K562 (cell line): Measurements from ENCODE around the gene AKNAD1.

Experiments used
- TEAD4 ChIP-seq, 2 experiments: sonication (generic) in 1 of 2; formaldehyde crosslinking in 1 of 2; IDR thresholded peaks; 2 replicates each; pipeline versions ENCODE4 v1.6.1 to v1.8.0; 2012 to 2022; ENCODE audit warnings: borderline replicate concordance in 1 of 2, inconsistent platforms in 1 of 2, low read length in 1 of 2, mild to moderate bottlenecking in 1 of 2, missing genetic modification reagents in 1 of 2
- ZNF717 ChIP-seq: fragments of 250-450 bp; sonication (Bioruptor Pico); IDR thresholded peaks from 2 replicates; pipeline ENCODE4 v1.5.0; 2021
- TF ChIP-seq, protein P1 (sequence below): sonication (generic); formaldehyde crosslinking; IDR thresholded peaks from 2 replicates; pipeline ENCODE4 v1.8.1; 2023; ENCODE audit warnings: mild to moderate bottlenecking, missing genetic modification reagents

DNA sequence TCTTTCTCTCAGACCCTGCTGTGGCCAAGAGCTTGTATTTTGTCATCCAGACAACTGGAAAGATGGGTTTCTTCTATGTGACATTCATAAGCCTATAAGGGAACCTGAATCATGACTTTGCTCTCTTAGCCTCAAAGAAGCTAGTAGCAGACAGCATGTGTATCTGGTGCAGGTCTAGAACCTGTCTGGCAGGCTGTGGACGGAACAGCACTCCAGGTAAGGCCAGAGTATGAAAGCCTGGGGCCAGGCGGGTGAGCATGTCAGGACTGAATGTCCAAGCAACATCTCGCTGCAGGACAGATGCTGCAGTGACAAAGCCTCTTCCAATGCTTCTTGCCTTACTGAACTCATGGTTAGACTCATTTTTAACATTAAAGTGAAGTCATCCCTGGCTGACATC, 32.8 kb downstream of the AKNAD1 start:
- TF ChIP-seq, protein P1, sequence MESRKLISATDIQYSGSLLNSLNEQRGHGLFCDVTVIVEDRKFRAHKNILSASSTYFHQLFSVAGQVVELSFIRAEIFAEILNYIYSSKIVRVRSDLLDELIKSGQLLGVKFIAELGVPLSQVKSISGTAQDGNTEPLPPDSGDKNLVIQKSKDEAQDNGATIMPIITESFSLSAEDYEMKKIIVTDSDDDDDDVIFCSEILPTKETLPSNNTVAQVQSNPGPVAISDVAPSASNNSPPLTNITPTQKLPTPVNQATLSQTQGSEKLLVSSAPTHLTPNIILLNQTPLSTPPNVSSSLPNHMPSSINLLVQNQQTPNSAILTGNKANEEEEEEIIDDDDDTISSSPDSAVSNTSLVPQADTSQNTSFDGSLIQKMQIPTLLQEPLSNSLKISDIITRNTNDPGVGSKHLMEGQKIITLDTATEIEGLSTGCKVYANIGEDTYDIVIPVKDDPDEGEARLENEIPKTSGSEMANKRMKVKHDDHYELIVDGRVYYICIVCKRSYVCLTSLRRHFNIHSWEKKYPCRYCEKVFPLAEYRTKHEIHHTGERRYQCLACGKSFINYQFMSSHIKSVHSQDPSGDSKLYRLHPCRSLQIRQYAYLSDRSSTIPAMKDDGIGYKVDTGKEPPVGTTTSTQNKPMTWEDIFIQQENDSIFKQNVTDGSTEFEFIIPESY (CRISPR knock-in tag) = no peak
- TF ChIP-seq ZNF717 (CRISPR knock-in tag) = no peak
- no peak for TF ChIP-seq TEAD4 (IDR thresholded peaks at IDR 0.05; ENCODE audit: low read length)
- TF ChIP-seq TEAD4 (CRISPR knock-in tag; IDR thresholded peaks at IDR 0.05; ENCODE audit: borderline replicate concordance) = no peak
